ENCODE measurements around the gene TMEM33.

Gene TMEM33

DNA sequence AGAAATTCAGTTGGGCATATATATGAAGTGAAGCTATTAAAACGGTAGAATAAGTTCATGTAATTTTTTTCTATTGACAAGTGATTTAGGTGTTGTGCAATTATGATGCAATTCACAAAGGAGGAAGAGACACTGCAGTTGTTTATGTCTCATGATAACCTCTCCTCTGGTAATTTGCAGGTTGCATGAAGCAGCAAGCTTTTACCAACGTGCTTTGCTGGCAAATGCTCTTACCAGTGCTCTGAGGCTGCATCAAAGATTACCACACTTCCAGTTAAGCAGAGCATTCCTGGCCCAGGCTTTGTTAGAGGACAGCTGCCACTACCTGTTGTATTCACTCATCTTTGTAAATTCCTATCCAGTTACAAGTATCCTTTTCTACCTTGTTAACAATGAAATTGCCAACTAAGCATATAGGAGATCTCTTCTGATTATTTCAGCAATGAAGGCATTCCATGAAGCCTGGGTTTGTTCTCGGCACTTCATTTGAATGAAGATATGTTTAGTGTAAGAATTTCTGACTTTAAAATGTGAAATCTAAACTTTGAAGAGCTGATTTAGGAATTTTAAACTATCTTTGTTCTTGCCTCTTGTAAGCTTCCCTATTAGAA lies 3.9 kb downstream of the TMEM33 start:
- no peak overlapping the region for H3K4me3 ChIP-seq (ENCODE audit: low read depth, low read length)

DNA sequence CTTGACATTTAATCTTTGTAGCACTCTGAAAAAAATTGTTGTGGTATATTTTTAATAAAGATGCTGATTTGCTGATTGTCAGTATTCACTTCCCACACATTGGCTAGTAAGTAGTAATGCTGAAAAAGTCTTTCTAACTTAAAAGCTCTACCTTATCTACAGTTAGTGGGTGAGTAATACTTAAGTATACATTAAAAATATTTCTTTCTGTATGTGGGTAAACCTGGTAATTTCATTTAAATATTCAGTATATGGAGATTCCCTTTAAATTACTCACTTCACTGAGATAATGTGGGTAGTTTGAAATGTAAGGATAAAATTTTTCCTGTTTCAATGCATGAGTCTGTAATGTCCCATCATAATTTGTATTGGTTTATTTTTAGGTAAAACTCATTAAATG lies 5.6 kb downstream of the TMEM33 start:
- no peak overlapping the region for H3K4me3 ChIP-seq (ENCODE audit: low read depth, low read length)

DNA sequence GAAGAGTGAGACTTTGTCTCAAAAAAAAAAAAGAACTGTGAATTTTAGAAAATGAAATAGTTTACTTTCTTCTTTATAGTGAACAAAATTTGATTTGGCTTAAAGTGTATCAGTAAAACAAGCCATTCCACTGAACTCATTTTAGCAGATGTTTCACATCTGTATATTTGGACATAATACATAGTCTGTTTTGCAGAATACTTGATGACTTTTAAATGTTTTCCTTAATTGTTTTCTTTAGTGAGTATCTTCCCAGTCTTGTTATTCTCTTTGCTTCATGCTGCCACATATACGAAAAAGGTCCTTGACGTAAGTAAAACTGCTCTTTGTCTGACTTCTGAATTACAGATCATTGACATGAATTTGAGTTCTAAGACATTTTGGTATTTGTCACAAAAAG lies 8.3 kb downstream of the TMEM33 start:
- H3K4me3 ChIP-seq (ENCODE audit: low read depth, low read length), result no peak overlapping the region

DNA sequence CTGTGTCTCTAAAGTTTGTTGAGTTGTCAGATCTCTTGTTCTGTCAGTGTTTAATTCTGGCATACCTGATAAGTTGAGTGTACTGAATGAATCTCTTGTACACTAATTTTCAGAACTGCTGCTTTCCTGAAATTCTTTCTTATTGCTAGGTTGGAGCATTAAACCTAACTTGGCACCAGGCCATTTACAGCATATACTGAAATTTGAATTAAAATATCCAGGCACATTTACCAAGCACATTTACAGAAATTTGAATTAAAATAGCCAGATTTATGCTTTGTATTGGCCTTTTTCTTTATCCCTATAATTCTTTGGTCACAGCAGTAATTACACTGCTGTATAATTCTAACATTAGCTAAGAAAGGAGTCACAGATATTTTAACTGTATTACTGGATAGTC lies 8.9 kb downstream of the TMEM33 start:
- no peak overlapping the region for H3K4me3 ChIP-seq (ENCODE audit: low read depth, low read length)

DNA sequence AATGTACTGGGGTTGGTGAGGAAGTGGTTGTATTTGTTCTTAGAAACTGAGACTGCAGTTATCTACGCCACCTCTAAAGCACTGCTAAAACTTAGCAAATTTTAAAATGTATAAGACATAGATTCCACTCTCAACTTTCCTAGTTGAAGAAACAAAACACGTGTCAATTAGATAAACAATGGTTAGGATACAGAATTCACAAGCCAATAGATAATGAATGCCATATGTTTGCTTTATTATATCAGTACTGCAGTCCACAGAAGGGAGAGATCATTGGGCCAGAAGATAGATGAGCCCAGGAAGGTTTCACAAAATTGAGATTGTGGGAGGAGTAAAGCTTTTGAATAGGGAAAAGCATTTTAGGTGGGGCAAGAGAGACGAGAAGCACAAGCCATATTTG lies 14.3 kb downstream of the TMEM33 start:
- no peak overlapping the region for H3K4me3 ChIP-seq (ENCODE audit: low read depth, low read length)

DNA sequence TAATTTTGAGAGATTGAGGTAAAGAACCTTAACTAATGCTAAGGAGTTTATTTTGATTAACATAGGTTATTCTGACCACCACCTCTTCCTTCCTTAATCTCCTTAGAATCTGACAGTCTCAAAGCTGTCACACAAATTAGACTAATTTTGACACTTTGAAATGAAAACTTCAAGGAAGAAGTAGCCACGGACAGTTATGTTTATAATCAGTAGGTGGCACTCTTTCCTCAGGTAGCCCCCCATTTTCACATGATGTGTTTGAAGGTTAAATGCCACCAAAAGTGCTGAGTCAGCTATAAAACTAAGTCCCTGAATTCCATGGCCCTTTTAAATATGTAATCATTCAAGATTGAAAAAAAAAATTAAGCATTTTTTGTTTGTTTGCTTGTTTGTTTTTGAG lies 22.4 kb downstream of the TMEM33 start:
- no peak overlapping the region for H3K4me3 ChIP-seq (ENCODE audit: low read depth, low read length)

DNA sequence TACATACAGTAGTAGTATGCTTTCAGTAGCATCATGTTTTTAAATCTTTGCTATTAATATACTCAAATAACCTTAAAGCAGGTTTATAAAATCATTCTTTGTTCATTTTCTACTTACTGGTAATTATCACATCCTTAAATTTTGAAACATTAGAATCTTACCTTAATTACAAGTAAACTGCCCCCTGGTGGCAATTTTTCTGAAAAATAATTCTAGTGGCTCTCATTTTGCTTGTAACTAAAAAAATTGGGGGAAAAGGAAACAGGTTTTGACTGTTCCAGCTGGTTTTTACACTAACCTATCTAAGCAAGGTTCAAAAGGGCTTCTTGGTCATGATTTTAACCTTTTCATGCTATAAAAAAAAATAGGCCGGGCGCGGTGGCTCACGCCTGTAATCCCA lies 27.9 kb downstream of the TMEM33 start:
- H3K4me3 ChIP-seq (ENCODE audit: low read depth, low read length), result no peak overlapping the region

DNA sequence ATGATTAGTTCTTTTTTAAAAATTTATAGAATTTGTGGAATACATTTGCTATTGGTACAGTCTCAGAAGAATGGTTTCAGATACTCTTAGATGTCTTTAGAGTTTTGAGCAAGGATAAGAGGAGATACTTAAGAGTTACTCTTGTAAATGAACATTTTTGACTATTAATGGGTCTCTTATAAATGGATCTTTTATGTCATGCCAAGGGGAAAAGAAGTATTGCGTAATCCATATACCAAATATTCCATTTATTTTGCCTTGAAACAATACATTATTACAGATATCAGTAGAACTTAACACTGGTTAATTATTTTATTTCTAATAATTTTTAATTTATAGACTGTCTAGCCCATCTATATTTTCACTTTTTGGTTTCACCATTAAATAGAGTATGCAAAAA lies 29.2 kb downstream of the TMEM33 start:
- H3K4me3 ChIP-seq (ENCODE audit: low read depth, low read length), result no peak overlapping the region

DNA sequence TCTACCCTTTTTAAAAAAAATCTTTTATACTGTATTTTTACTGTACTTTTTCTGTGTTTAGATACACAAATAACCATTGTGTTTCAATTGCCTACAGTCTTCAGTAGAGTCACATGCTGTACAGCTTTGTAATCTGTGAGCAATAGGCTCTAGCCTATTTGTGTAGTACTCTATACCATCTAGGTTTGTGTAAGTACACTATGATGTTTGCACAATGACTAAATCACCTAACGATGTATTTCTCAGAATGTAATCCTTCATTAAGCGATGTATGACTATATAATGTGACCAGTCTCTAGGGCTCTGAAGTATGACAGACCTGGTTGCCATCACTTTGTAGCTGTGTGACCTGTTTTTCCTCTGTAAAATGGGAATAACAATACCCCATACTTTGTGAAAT lies 32.2 kb downstream of the TMEM33 start:
- H3K4me3 ChIP-seq (ENCODE audit: low read depth, low read length), result no peak overlapping the region

DNA sequence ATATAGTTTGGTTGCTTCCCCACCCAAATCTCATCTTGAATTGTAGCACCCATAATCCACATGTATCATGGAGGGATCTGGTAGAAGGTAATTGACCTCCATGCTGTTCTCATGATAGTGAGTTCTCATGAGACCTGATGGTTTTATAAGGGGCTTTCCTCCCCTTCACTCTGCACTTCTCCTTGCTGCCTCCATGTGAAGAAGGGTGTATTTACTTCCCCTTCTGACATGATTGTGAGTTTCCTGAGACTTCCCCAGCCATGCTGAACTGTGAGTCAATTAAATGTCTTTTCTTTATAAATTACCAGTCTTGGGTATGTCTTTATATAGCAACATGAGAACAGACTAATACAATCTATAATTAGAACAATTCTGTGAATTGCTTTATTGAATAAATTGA lies 34.4 kb downstream of the TMEM33 start:
- H3K4me3 ChIP-seq (ENCODE audit: low read depth, low read length), result no peak overlapping the region

DNA sequence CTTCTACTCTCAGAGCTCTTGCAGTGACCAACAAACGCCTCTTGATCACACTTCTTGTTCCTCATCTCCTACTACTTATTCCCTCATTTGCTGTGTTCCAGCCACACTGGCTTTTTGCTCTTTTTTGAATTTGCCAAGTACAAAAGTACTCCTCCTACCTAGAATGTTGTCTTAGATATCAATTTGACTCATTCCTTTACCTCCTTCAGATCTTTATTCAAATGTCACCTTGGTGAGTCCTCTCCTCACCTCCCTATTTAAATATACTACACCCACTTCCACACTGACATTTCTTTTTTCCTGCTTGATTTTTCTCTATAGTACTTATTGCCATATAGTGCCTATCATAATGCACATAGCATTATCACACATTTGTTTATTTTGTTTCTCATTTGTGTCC lies 40.1 kb downstream of the TMEM33 start:
- H3K4me3 ChIP-seq (ENCODE audit: low read depth, low read length), result no peak overlapping the region

DNA sequence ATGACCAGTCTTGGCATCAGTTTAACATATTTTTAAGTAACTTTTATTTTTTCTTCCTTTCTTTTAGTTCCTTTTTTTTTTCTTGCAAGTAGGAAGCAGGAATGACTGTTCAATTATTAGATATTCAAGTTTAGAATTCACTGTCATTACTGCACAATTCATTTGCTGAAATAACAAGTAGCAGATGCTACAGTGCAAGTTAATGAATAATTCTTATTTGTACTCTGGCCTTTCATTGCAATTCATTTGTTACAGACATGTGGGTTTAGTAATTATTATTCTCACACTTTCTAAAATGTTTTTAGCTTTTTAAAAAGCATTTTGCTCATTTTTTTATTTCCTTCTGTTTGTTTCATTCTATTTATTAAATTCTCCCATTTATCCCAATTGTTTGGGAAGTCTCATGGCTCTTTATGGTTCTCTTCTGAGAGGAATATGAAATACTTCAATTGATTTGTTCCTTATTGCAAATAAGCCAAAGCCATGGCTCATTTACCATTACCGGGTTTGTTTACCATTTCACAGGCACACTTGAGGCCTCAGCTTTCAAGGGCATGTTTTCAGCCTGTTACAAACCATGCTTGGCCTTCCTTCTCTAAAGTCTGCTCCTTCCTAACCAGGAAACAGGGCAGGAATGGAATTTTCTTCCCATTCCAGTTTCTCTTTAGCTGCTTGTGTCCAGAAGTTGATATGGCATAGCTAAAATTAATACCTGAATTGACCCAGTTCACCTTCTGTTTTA lies 41.7 kb downstream of the TMEM33 start:
- H3K4me3 ChIP-seq (ENCODE audit: low read depth, low read length), result no peak overlapping the region

DNA sequence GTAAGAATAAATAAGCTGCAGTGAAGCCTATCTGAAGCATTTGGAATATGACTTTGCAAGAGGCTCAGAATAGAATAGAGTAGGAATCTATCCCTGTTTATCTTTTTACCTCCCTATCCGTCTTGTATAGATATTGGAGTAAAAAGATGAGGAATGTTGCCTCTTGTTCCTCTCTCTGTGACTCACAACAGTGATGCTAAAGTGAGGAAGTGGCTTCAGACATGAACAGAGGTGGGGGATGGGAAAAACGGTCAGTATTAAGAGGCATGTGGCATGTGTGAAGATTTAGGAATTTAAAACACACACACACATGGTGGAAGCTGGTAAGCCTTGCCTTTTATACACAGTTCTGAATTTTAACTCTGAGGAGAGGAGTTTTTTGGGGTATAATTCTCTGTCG lies 42.5 kb downstream of the TMEM33 start:
- no peak overlapping the region for H3K4me3 ChIP-seq (ENCODE audit: low read depth, low read length)

DNA sequence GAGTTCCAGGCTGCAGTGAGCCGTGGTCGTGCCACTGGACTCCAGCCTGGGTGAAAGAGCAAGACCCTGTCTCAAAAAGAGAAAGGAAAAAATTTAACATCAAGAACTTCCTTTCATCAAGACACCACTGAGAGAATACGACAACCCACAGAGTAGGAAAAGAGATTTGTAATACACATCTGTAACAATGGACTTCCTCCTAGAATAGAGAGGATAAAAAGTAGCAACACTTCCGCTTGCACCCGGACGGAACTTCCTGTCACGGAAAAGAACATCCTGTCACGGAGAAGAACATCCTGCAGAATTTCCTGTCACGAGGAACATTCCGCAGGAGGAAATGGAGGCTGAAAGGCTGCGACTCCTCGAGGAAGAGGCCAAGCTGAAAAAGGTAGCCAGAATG lies 46.2 kb downstream of the TMEM33 start, which contains the start of gene DCAF4L1:
TSS of gene DCAF4L1 (plus strand) at position 301 of the 400 bp plus-strand sequence. CDS start at position 338, 37 bp downstream.
- no peak within 1 kb of the TSS for H3K4me3 ChIP-seq (ENCODE audit: low read depth, low read length)

DNA sequence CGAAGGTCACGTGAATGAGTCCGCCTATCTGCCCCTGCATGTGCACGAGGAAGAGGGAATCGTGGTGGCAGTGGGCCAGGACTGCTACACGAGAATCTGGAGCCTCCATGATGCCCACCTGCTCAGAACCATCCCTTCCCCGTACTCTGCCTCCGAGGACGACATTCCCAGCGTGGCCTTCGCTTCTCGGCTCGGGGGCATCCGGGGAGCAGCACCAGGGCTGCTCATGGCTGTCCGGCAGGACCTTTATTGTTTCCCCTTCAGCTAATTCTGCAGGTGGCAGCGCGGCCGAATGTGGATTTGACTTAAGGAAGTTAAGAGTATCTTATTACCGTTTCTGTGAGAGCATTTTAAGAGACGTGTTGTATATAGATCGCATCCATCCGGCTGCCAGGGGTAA lies 47.5 kb downstream of the TMEM33 start:
- H3K4me3 ChIP-seq (ENCODE audit: low read depth, low read length), result no peak overlapping the region

DNA sequence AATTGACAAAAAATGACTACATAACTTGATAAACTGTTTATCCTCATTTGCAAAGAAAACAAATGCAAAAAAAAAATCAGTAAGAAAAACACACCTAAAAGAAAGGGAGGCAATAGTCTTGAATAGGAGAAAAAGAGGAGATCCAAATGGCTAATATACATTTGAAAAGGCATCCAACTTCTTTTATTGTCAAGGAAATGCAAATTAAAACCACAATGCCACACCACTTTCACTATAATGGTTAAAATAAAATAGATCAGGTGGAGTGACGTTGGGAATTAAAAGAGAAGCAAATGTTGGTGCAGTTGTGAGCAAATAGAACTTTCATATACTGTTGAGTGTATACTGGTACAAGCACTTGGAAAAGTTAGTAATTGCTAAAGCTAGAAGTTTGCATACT lies 49.9 kb downstream of the TMEM33 start:
- no peak overlapping the region for H3K4me3 ChIP-seq (ENCODE audit: low read depth, low read length)

DNA sequence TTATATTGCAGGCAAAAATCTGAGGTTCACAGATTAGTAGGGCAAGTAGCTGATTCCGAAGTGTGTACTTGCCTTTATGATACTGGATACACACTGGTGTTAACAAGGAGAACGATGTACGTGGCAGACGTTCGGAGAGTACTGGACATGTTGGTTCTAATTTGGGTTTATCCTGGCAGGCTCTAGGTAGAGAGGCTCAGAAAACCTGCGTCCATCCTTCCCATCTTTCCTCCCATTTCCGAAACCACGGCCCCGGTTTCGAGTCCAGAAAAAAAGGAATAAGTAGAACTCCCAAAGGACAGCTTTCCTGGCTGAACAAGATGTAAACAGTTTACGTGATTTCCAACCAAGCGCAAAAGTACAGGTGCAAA lies 54.8 kb downstream of the TMEM33 start:
- H3K4me3 ChIP-seq (ENCODE audit: low read depth, low read length), result peak overlapping the region; percentile 91

DNA sequence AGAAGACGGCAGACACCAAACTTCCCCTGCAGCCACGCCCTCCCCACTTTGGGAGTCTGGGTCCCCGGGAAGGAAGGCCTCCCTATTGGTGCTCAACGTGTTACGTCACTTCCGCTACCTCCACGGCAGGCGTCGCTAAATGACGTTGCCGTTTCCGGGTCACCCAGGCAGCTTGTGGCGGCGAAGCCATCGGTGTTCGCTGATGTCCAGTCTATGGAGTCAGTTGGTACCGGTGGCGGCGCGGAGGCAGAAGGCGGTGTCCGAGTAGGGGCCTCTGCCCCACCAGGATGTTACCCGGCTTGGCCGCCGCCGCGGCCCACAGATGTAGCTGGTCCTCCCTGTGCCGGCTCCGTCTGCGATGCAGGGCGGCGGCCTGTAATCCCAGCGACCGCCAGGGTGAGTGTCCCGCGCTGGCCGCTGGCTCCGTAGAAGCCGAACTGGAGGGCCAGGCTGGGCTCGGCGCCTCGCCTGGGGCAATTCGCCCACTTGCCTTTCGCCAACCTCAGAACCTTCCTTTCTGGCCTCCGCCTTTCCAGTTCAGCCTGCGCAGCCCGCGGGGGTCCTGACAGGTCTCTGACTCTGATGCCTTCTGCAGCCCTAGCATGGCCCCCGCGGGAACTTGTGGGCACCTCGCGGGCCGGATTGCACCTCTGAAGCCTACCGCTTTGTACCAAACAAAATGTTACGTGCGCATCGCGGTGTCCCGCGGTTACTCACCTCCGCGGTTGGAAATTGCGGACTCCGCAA lies 55.3 kb downstream of the TMEM33 start, which contains the start of gene SLC30A9:
TSS of gene SLC30A9 (plus strand) at position 166 of the 747 bp plus-strand sequence. CDS start at position 288, 122 bp downstream.
- peak within 1 kb of the TSS; percentile 91 for H3K4me3 ChIP-seq (ENCODE audit: low read depth, low read length)

DNA sequence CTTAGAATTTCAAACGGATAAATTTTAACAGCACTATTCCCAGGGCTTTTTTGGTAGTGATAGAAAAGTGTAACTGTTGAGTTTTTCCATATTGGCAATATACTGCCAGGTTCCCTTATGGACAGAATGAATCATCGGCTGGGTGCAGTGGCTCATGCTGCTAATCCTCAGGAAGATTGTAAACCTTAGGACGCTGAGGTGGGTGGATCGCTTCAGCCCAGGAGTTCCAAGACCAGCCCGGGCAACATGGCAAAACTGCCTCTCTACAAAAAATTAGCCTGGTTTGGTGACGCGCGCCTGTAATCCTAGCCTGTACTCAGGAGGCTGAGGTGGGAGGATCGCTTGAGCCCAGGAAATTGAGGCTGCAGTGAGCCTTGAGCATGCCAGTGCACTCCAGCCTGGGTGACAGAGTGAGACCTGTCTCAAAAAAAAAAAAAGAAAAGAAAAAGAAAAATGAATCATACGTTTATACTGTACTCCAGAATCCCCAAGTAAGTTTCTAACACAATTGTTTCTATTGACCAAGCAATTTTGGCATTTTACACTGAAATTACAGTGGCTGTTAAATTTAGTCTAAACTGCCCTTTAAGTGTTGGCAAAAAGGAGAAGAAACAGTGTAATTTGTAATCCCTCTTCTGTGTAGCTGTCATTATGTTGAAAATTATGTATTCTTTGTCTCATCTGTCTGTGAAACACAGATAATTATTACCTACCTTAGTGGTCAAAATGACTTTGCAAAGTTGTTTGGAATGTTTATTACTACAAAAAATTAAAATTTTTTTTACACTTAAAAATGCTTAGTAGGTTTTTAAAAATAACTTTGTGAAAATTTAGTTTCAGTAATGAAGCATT lies 56.9 kb downstream of the TMEM33 start:
- H3K4me3 ChIP-seq (ENCODE audit: low read depth, low read length), result no peak overlapping the region

DNA sequence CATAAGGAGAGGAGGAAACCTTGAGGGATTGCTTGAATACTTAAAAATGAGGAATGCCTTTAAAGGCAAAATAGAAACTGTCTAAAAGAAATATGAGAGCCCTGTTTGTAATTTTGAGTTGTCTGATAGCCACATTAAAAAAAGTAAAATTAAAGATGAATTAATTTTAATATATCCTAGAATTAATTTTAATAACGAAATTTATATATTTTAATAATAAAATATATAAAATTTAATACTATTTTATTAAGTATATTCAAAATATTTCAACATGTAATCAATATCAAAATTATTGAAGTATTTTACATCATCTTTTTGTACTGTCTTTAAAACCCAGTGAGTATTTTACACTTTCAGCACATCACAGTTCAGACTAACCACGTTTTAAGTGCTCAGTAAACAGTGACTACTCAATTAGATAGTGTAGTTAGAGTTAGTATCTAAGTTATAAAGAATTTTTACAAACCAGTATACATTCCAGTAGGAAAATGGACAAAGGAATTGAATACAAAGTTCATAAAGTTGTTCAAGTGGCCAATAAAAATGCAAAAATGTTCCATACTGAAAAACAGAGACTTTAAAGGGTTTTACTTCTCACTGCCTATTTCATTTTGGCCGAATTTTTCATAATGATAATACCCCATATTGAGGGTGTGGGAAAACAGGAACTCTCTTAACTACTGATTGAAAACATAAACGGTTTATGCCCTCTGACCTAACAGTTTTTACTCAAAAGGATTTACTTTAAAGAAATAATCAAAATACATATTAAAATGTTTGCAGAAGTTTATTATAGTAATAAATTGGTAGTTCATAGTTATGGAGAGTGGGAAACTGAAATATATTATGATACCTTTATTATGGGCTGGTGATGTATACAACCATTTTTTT lies 58.0 kb downstream of the TMEM33 start:
- H3K4me3 ChIP-seq (ENCODE audit: low read depth, low read length), result no peak overlapping the region

Data from iPS-11a (cell line).